Stimulated activated CD4-positive, alpha-beta T cell treated with anti-CD3 and anti-CD28 coated beads, Interleukin-2, amount 100 ng/mL, for 4 hours (primary cell): ENCODE results near the gene DACT3.

Source experiments
- DNase-seq: peaks from one replicate; pipeline ENCODE4 v3.0.0-alpha.2; 2020; ENCODE audit warnings: low read depth

Gene DACT3

DNA sequence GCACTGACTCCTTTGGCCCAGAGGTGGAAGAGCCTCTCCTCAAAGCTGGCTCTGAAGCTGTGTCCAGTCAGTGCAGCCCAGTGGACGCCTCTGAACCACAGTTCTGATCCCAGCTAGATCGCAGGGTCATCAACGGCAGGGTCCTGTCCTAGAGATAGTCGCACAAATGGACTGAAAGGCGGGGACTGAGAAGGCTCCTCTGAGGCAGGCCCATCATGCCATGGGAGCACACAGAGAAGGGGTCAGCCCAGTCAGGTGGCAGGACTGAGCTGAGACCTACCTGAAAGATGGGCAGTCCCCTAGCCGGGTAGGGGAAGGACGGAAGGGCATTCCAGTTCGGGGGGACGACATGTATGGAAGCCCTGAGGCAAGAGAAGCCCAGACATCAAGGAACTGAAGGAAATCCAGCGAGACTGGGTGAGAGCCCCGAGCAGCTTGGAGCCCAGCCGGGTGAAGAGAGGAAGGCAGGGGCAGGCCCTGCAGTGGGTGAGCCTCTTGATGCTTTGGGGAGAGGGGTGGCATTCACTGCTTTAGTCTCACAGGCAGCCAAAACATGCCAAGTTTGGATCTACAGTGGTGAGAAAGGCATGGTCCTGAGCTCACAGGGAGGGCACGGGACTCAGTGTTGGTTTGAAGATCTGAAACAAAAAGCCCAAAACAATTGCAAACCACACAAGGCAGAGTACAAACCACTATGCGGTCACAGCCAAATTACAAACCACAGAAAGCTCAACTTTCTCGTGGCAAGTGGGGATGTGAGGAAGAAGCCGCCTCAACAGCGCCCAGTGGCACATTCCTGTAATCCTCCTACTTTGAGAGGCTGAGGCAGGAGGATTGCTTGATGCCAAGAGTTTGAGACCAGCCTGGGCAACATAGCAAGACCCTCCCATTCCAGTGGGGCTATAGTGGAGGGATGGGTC lies 49.9 kb downstream of the DACT3 start:
- no peak for DNase-seq

GRCh38 chr19:46610413-46610775 lies 50.6 kb downstream of the DACT3 start:
- no peak for DNase-seq

- no peak for DNase-seq
These were observed 51.2 kb downstream of the DACT3 start for GRCh38 chr19:46609511-46610412.

- DNase-seq = no peak
These were observed 52.2 kb downstream of the DACT3 start for GRCh38 chr19:46608581-46609345.

GRCh38 chr19:46608178-46608577 lies 52.8 kb downstream of the DACT3 start:
- DNase-seq = no peak

- no peak for DNase-seq
These were observed 53.5 kb downstream of the DACT3 start for GRCh38 chr19:46607448-46607841.

GRCh38 chr19:46606681-46607447 lies 54.1 kb downstream of the DACT3 start:
- no peak for DNase-seq

DNA sequence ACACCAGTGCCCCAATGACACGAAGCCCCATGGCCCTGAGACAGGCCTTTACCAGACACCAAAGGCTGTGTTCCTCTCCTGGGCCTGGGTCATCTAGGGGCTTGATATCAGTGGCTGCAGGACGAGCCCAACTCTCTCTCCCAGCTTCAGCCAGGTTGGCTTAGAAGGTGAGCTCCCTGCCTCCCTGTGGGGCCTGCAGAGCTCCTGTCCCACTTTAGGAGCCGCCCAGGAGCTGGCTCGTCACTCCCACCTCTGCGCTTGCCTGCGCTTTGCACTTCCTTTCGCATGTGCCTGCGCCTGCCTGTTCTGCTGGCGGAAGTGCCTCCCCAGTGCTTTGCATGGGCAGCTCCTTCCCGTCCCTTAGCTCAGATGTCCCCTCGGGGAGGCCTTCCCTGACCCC lies 55.0 kb downstream of the DACT3 start:
- no peak for DNase-seq

GRCh38 chr19:46605356-46605821 lies 55.6 kb downstream of the DACT3 start:
- no peak for DNase-seq

DNA sequence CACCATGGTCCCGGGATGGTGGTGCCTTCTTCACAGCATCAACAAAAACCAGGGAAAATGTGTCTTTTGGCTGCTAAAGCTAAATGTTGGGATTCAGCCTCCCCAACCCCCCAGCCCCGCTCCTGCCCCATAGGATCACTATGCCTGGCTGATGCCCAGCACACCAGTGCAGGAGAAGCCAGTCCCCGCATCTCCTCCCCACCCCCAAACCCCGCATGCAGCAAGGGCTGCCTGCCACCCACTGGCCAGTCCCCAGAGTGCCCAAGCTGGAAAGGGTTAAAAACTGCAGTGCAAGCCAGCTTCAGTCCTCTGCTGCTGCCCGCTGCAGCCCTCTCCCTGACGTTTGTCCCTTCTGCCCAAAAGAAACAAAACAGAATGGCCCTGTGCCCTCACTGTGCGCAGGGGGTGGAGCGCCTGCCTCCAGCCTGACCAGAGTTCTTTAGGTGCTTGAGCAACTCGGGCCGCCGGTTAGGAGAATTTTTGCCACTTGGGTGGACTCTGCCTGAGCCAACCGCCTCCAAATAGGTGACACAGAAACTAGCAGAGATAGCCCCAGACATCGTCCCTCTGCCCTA lies 56.1 kb downstream of the DACT3 start:
- DNase-seq = no peak

GRCh38 chr19:46603752-46604231 lies 57.2 kb downstream of the DACT3 start:
- DNase-seq = no peak

DNA sequence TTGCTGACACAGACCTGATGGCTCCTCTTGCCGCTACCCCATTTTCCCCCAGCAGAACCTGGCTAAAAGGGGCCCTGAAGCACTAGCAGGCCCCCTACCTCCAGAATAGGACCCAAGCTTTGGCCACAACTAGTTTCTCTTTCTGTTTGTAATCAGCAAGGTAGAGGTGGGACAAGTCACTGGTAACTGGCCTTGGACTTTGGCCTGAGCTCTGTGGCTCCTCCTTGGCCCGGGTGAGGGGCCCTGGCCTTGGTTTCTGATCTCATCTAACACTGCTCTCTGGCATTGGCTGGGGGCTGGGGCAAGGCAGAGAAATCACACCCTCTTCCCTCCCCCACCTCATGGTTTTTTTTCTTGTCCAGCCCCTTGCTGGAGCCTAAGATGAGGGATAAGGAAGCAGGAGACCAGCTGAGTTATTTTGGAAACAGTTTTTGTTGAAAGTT lies 57.8 kb downstream of the DACT3 start:
- no peak for DNase-seq

DNA sequence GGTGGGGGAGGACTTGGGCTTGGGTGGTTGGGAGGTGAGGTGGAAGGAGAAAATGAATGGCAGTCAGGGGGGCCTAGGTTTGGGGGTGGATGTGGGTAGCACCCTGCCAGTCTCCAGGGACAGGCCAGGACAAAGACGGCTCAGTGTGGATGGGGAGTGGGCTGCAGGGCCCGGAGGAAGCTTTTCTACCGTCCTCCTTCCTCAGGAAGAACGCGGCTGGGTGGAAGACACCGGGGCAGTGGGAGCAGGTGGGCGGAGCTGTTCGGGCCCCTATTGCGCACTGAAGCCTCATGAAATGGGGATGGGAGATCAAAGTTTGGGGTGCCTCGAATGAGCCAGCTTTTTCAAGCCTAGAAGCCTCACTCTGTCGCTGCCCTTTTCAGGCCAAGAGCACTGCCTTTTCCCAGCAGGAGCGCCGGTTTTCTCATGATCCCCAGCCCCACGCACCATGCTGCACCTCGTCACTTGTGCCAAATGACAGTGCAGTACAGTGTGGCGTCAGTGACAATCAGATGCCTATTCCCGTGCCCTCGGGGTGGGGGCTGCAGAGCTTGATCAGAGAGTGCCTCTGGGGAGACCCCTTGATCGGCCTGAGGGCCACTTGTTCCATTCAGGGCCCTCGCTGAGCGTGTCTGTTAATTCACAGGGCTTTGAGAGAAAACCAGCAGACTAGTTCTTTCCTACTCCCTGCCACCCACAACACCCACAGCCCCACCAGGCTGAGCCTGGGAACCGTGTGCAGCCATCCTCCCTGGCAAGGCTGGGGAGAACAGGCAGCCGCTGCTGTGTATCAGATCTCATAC lies 58.4 kb downstream of the DACT3 start:
- peak; percentile 61 for DNase-seq

DNA sequence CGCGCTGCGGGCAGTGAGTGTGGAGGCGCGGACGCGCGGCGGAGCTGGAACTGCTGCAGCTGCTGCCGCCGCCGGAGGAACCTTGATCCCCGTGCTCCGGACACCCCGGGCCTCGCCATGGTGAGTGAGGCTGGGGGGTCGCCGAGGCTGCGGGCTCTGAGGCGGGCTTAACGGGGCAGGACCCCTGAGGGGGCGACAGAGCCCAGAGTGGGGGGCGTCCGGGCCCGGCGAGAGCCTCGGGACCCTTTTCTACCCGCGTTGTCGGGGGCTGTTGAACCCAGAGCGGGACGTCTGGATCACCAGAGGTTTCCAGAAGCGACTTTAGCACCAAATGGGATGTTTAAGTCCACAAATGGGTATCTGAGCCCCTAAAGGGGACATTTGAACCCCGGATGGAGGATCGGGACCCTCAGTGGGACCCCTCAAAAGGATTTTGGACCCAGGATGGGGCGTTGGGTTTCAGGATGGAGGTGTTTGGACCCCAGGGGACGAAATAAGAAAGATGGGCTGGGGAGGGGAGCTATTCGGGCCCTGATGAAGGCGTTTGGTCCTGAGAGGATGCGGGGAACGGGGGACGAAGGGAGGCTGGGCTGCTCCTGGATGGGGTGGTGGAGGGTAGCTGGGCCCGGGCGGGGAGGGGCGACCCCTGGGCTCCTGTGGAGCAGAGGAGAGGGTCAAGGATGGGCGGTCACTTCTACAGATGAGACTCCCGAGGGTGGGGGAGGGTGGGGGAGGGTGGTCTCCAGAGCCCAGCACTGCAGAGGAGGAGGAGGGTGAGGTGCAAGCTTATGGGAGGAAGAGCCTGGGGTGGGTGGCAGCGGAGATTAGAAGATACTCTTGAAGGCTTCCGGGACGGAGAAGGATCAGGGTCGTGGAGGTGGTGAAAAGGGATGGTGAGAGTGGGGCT lies 59.4 kb downstream of the DACT3 start, which contains the start of gene CALM3:
CALM3 (plus strand) TSS at position 13 of the 907 bp plus-strand sequence; CDS start at position 118, 105 bp downstream.
- DNase-seq = no peak

GRCh38 chr19:46600384-46601317 lies 60.3 kb downstream of the DACT3 start:
- DNase-seq = peak; percentile 95

- no peak for DNase-seq
These were observed 61.1 kb downstream of the DACT3 start for GRCh38 chr19:46599716-46600373.

DNA sequence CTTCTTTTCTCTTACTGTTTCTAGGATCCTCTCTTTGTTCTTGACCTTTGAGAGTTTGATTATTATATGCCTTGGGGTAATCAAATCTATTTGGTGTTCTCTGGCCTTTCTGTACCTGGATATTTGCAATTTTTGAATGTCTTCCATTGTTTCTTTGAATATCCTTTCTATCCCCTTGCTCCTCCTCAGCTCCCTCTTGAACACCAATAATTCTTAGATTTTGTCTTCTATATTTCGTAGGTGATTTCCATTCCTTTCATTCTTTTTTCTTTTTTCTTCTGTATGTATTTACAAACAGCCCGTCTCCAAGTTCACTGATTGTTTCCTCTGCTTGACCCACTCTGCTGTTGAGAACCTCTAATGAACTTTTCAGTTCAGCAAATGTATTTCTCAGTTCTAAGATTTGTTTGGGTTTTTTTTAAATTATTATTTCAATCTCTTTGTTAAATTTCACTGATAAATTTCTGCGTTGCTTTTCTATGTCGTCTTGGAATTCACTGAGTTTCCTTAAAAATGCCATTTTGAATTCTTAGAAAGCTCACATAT lies 62.5 kb downstream of the DACT3 start:
- DNase-seq = no peak
